Measurements from ENCODE around the gene ARL2. TPM values are rescaled to one million over a fixed set of nuclear protein-coding genes. Genes with fewer than 3 reads are reported as not detected.

ARL2 gene
- total RNA-seq (ENCODE audit: low replicate concordance) = 63.0 and 65.8 TPM in 2 replicates
- long read RNA-seq, transcript ARL2-201 (5 exons, 979 nt) = major isoform, 21 of 25 reads
- long read RNA-seq, partial matches to known transcripts = 1 of 25 reads
- long read RNA-seq, other reads (novel, unspliced or antisense) = 0 of 25 reads

- no peaks in the 10 kb centered on the region for H3K9me3 Mint-ChIP-seq
- peaks cover 14% of the 10 kb centered on the region for H3K36me3 Mint-ChIP-seq
Measured at GRCh38 chr11:65013888-65014725, at the start of gene ARL2. TSS of gene ARL2 (plus strand) at chr11:65014160. CDS start at chr11:65014208, 48 bp downstream.

DNA sequence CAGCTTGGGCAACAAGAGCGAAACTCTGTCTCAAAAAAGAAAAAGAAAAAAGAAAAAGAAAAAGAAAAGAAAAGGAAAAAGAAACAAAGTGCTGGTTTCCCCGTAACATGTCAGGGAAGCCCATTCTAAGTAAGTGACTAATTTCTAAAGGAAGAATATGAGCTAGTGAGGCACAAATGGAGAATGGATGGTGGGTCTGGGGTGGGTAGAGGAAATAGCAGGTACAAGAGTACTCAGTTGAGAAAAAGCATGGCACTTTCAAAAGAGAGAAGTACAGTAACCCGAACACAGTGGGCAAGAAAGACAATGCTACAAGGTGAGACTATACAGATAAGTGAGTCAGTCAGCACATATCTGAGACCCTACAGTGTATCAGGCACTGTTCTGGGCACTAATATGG is 46.6 kb upstream of the ARL2 start:
- H3K9me3 Mint-ChIP-seq = no peaks in the 10 kb centered on the region
- TF ChIP-seq CTCF (conservative IDR thresholded peaks at IDR 0.05) = no peak
- no peak overlapping the region for H3K4me3 Mint-ChIP-seq
- H3K4me1 Mint-ChIP-seq (ENCODE audit: unreplicated experiment) = no peaks in the 10 kb centered on the region
- no peaks in the 10 kb centered on the region for H3K36me3 Mint-ChIP-seq
- H3K27ac Mint-ChIP-seq = no peak overlapping the region
- no peak for DNase-seq (ENCODE audit: extremely low spot score, unreplicated experiment)
- peaks cover 8% of the 10 kb centered on the region for H3K27me3 Mint-ChIP-seq

More at GRCh38 chr11:65013888-65014725, at the start of gene ARL2:
- DNase-seq (ENCODE audit: extremely low spot score, unreplicated experiment) = peak; percentile 94
- TF ChIP-seq CTCF (conservative IDR thresholded peaks at IDR 0.05) = peak; percentile 83
- Mint-ChIP-seq H3K4me3 (peak within 1 kb of the TSS; percentile 94), H3K27ac (peak within 1 kb of the TSS; percentile 96), H3K27me3 (no peaks in the 10 kb centered on the region), H3K4me1 (ENCODE audit: unreplicated experiment) (peaks cover 14% of the 10 kb centered on the region)

DNA sequence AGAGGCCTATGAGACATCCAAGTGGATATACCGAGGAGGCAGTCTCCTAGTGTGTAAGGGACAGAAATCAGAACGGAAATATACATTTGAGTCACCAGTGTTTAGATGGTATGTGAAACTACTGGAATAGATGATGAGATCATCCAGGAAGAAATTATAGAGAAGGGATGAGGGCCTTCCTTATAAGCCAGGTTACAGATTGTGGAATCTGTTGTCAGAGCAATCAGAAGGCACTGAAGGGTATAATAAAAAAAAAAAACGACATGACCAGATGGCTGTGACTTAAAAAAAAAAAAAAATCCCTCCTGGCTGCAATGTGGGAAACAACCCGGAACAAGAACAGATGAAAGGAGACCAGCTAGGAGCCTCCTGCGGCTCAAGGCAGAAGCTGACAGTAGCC is 44.8 kb upstream of the ARL2 start:
- Mint-ChIP-seq H3K4me1 (ENCODE audit: unreplicated experiment) (no peaks in the 10 kb centered on the region), H3K36me3 (no peaks in the 10 kb centered on the region), H3K27ac (no peak overlapping the region), H3K27me3 (peaks cover 8% of the 10 kb centered on the region), H3K4me3 (no peak overlapping the region), H3K9me3 (no peaks in the 10 kb centered on the region)
- TF ChIP-seq CTCF (conservative IDR thresholded peaks at IDR 0.05) = no peak
- no peak for DNase-seq (ENCODE audit: extremely low spot score, unreplicated experiment)

GRCh38 chr11:64970731-64971151 is 43.2 kb upstream of the ARL2 start:
- Mint-ChIP-seq H3K4me3 (no peak overlapping the region), H3K4me1 (ENCODE audit: unreplicated experiment) (no peaks in the 10 kb centered on the region), H3K36me3 (no peaks in the 10 kb centered on the region), H3K27me3 (peaks cover 8% of the 10 kb centered on the region), H3K9me3 (no peaks in the 10 kb centered on the region), H3K27ac (no peak overlapping the region)
- DNase-seq (ENCODE audit: extremely low spot score, unreplicated experiment) = no peak
- TF ChIP-seq CTCF (conservative IDR thresholded peaks at IDR 0.05) = no peak

DNA sequence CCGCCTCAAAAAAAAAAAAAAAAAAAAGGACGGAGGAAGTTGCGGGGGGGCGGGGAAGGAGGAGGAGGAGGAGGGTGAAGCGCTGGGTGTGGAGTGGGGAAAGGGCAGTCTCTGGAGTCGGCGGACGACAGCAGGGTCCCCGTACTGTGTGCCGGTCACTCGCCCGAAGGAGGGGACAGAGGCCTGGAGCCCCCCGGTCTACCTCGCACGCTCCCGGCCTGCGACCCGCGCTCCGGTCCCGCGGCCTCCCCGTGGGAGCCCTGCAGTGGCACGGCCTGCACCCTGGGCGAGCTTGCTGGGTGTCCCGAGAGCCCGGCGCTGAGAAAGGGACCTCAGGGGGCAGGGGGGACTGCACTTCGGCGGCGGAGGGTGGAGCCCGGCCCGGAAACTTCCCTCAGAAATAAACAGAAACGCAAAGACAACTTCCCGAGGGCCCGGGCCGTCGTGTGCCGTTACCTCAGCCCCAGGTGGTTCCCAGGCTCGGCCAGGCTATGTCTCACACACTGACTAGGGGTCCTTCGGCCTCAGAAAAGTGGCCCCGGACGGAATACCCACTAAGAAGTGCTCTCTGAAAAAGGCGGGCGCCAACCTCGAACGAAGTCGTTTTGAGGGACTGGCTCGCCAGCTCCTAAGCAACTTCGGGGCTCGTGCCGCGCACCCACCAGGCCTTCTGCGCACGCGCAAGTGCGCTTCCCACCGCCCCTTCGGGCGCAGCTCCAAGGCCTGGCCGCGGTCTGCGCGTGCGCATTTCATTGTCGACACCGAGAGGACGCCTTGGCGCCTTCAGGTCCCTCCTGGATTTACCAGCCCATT is 42.3 kb upstream of the ARL2 start, which contains the start of gene MAJIN:
Gene MAJIN (minus strand): TSS at position 688 of the 813 bp plus-strand sequence. CDS start 12,703 bp downstream, outside the sequence.
- Mint-ChIP-seq H3K27me3 (peaks cover 8% of the 10 kb centered on the region), H3K36me3 (no peaks in the 10 kb centered on the region), H3K27ac (no peak within 1 kb of the TSS), H3K9me3 (no peaks in the 10 kb centered on the region), H3K4me3 (no peak within 1 kb of the TSS), H3K4me1 (ENCODE audit: unreplicated experiment) (no peaks in the 10 kb centered on the region)
- no peak for TF ChIP-seq CTCF (conservative IDR thresholded peaks at IDR 0.05)
- no peak for DNase-seq (ENCODE audit: extremely low spot score, unreplicated experiment)

Measured in type B pancreatic cell (in vitro differentiated cells).